A549 (cell line): Measurements from ENCODE around the gene KCNN1. TPM values are rescaled to one million over a fixed set of nuclear protein-coding genes. Genes with fewer than 3 reads are reported as not detected.

Experiments used
- ATAC-seq, 2 experiments: fragments of 200-7000 bp in 1 of 2; fragments of >200 bp in 1 of 2; cut with Nextera tagmentation in 1 of 2; cut with Tn5 transposase in 1 of 2; 3 replicates each; pipeline versions ENCODE4 v1.8.0 to v1.9.1; 2018 to 2020; ENCODE audit warnings: mild to moderate bottlenecking in 1 of 2, moderate library complexity in 1 of 2
- CTCF ChIA-PET: fragments of 300-600 bp; sonication (Branson Sonifier 250); formaldehyde crosslinking; extraction: SDS; loops from one replicate; lab custom pipeline; 2021; ENCODE audit warnings: antibody characterized with exemption, inconsistent platforms; lab: Yijun Ruan, JAX
- POLR2A ChIA-PET: fragments of 350-600 bp; formaldehyde crosslinking; extraction: SDS; loops from one replicate; lab custom pipeline; 2021; ENCODE audit warnings: antibody characterized with exemption, inconsistent platforms; lab: Yijun Ruan, JAX
- DNase-seq, 2 experiments: peaks; one replicate each; pipeline versions ENCODE4 v3.0.0 to v3.0.0-alpha.2; 2011 to 2016; ENCODE audit warnings: low read depth in 1 of 2, low spot score in 1 of 2
- FAIRE-seq: peaks from 2 replicates; lab custom pipeline; 2011; peaks lifted over from hg19 to GRCh38; lab: Jason Lieb, UNC
- H3K27ac ChIP-seq, 2 experiments: fragments of >200 bp; sonication (Bioruptor Twin); formaldehyde crosslinking; 3 replicates each; pipeline ENCODE4 v1.5.1; 2016 to 2017
- H3K4me1 ChIP-seq: fragments of >200 bp; sonication (Bioruptor Twin); formaldehyde crosslinking; 3 replicates; pipeline ENCODE4 v1.6.1; 2016
- H3K4me2 ChIP-seq: fragments of >200 bp; sonication (Bioruptor Twin); formaldehyde crosslinking; 3 replicates; pipeline ENCODE4 v1.6.1; 2016
- H3K4me3 ChIP-seq: fragments of >200 bp; sonication (Bioruptor Twin); formaldehyde crosslinking; 3 replicates; pipeline ENCODE4 v1.5.1; 2016
- H3K9me3 ChIP-seq: fragments of >200 bp; sonication (Bioruptor Twin); formaldehyde crosslinking; 3 replicates; pipeline ENCODE4 v1.6.1; 2016
- BHLHE40 ChIP-seq: IDR thresholded peaks from 2 replicates; pipeline ENCODE4 v1.6.1; 2012; ENCODE audit warnings: low read depth, low read length, inconsistent platforms
- EHF ChIP-seq: fragments of 250-450 bp; sonication (Bioruptor Pico); IDR thresholded peaks from 2 replicates; pipeline ENCODE4 v1.5.0; 2020; ENCODE audit warnings: mild to moderate bottlenecking
- EP300 ChIP-seq, 2 experiments: fragments of >200 bp; sonication (Bioruptor Twin); formaldehyde crosslinking; IDR thresholded peaks; 2 replicates in 1 of 2; 3 replicates in 1 of 2; pipeline ENCODE4 v1.6.1; 2016 to 2017
- FOSL2 ChIP-seq, 2 experiments: fragments of 450-650 bp in 1 of 2; fragments of >200 bp in 1 of 2; sonication (Bioruptor Twin) in 1 of 2; formaldehyde crosslinking; IDR thresholded peaks; 2 replicates each; pipeline versions ENCODE4 v1.5.0 to v1.6.1; 2016 to 2020; ENCODE audit warnings: mild to moderate bottlenecking in 1 of 2, moderate library complexity in 1 of 2
- GATA3 ChIP-seq: IDR thresholded peaks from 2 replicates; pipeline ENCODE4 v1.6.1; 2012; ENCODE audit warnings: borderline replicate concordance
- HOXB13 ChIP-seq: fragments of 250-450 bp; sonication (Bioruptor Pico); IDR thresholded peaks from 2 replicates; pipeline ENCODE4 v1.5.0; 2020; ENCODE audit warnings: low read depth, mild to moderate bottlenecking, moderate library complexity
- HOXB5 ChIP-seq: fragments of 250-450 bp; sonication (Bioruptor Pico); IDR thresholded peaks from 2 replicates; pipeline ENCODE4 v1.5.0; 2020; ENCODE audit warnings: mild to moderate bottlenecking, moderate library complexity
- JUN ChIP-seq, 2 experiments: fragments of >200 bp; sonication (Bioruptor Twin); formaldehyde crosslinking; IDR thresholded peaks; 2 replicates in 1 of 2; 3 replicates in 1 of 2; pipeline ENCODE4 v1.6.1; 2016 to 2017
- MAFK ChIP-seq: fragments of 450-650 bp; IDR thresholded peaks from 2 replicates; pipeline ENCODE4 v1.6.1; 2014; ENCODE audit not compliant: partially characterized antibody
- MAZ ChIP-seq: fragments of 150-350 bp; IDR thresholded peaks from 2 replicates; pipeline ENCODE4 v1.6.1; 2014; ENCODE audit warnings: antibody characterized with exemption, low read depth, low read length, borderline replicate concordance
- MYC ChIP-seq: IDR thresholded peaks from 2 replicates; pipeline ENCODE4 v1.6.1; 2012; ENCODE audit warnings: mild to moderate bottlenecking, inconsistent platforms, low read length, improper control_type of control experiment, borderline replicate concordance
- NFE2L2 ChIP-seq: fragments of 150-350 bp; conservative IDR thresholded peaks from 2 replicates; pipeline ENCODE4 v1.6.1; 2014; ENCODE audit warnings: low read length
- PHF8 ChIP-seq: fragments of 200-600 bp; sonication (generic); IDR thresholded peaks from 2 replicates; pipeline ENCODE4 v1.6.1; 2016; ENCODE audit warnings: low read depth, mild to moderate bottlenecking, antibody characterized with exemption, moderate library complexity, borderline replicate concordance
- POLR2A ChIP-seq: IDR thresholded peaks from 2 replicates; pipeline ENCODE4 v1.6.1; 2012; ENCODE audit warnings: mild to moderate bottlenecking, low read length
- RNF2 ChIP-seq: fragments of 200-600 bp; sonication (generic); IDR thresholded peaks from 2 replicates; pipeline ENCODE4 v1.6.1; 2016; ENCODE audit warnings: low read depth, mild to moderate bottlenecking, antibody characterized with exemption, moderate library complexity, borderline replicate concordance
- TFCP2L1 ChIP-seq: fragments of 250-450 bp; sonication (Bioruptor Pico); IDR thresholded peaks from 2 replicates; pipeline ENCODE4 v1.5.0; 2021; ENCODE audit warnings: mild to moderate bottlenecking
- TP53 ChIP-seq: fragments of 250-450 bp; sonication (Bioruptor Pico); IDR thresholded peaks from 2 replicates; pipeline ENCODE4 v1.5.0; 2021; ENCODE audit warnings: mild to moderate bottlenecking, moderate library complexity
- WGBS: methylation state at CpG from one replicate; pipeline ENCODE4 v1.1.6; 2017; ENCODE audit errors: missing lambda C conversion rate; 5-methylcytosine and 5-hydroxymethylcytosine counted together
- polyA plus RNA-seq, 4 experiments: library from polyadenylated mRNA; depleted of rRNA in 3 of 4; stranded (reverse); fragments of >200 nt; fragmentation: RNase III in 1 of 4; extraction: RNeasy Plus Mini Kit Qiagen cat#74134 plus additional on column Dnase treatment in 1 of 4; gene quantifications; 2 replicates in 3 of 4; 3 replicates in 1 of 4; pipeline ENCODE4 v1.2.3, GENCODE V29; 2011 to 2017
- TF ChIP-seq, protein P1 (sequence below): fragments of 250-450 bp; sonication (Bioruptor Pico); IDR thresholded peaks from 2 replicates; pipeline ENCODE4 v1.5.0; 2021; ENCODE audit warnings: mild to moderate bottlenecking, moderate library complexity, borderline replicate concordance
- TF ChIP-seq, protein P2 (sequence below): fragments of >200 bp; sonication (Bioruptor Twin); formaldehyde crosslinking; IDR thresholded peaks from 2 replicates; pipeline ENCODE4 v1.6.1; 2016
- TF ChIP-seq, protein P3 (sequence below): IDR thresholded peaks from 2 replicates; pipeline ENCODE4 v1.6.1; 2012; ENCODE audit warnings: low read depth, borderline replicate concordance
- TF ChIP-seq, protein P4 (sequence below): IDR thresholded peaks from 2 replicates; pipeline ENCODE4 v1.6.1; 2012

Gene KCNN1
- polyA plus RNA-seq, 2 of the 4 experiments (the other 2 are of a cell fraction), result 0.43 to 0.85 TPM

DNA sequence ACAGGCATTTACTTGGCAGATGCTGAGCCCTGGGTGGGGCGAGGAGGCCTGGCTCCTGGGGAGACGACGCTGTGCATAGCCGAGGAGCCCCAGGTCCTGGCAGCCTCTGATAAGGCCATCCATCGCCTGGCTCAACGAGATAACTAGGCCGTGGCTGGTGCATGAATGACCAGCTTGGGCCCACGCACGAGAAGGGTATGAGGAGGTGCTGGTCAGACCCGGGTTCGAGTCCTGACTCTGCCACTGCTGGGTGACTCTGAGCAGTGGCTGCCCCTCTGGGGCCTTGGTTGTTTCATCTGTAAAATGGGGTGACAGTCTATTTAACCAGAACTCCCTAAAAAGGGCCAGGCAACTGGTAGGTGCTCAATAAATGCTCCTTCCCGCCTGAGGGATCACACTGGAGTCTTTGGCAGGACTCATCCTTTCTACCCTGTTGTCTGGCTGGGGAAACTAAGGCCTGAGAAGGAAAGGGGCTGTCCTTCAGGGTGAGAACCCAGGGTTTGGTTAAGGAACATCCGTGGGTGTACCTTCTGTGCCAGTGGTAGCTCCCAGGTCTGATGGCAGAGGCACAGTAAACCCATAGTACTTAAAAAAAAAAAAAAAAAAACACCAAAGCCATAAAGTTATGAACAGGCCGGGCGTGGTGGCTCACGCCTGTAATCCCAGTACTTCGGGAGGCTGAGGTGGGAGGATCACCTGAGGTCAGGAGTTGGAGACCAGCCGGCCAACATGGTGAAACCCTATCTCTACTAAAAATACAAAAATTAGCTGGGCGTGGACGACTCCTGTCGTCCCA, 33.0 kb downstream of the KCNN1 start:
- no peak for ATAC-seq
- TF ChIP-seq MAFK, result no peak
- no peak for TF ChIP-seq NFE2L2
- TF ChIP-seq, protein P1, sequence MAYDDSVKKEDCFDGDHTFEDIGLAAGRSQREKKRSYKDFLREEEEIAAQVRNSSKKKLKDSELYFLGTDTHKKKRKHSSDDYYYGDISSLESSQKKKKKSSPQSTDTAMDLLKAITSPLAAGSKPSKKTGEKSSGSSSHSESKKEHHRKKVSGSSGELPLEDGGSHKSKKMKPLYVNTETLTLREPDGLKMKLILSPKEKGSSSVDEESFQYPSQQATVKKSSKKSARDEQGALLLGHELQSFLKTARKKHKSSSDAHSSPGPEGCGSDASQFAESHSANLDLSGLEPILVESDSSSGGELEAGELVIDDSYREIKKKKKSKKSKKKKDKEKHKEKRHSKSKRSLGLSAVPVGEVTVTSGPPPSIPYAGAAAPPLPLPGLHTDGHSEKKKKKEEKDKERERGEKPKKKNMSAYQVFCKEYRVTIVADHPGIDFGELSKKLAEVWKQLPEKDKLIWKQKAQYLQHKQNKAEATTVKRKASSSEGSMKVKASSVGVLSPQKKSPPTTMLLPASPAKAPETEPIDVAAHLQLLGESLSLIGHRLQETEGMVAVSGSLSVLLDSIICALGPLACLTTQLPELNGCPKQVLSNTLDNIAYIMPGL (CRISPR knock-in tag), result no peak
- TF ChIP-seq, all 56 proteins: peak for 0
- peak overlapping the region; percentile 100; the same call in 2 of the 3 replicates for H3K4me3 ChIP-seq
- FAIRE-seq (no peak), DNase-seq (no peak)
- H3K27ac ChIP-seq, result peak overlapping the region; percentile 90 to 93
- ChIA-PET POLR2A (interaction anchor here (0.6 to 1.6 kb wide), 2 partner anchors 62 to 204 kb away, joined by 4 to 5 read pairs; no protein-coding TSS in a partner anchor), CTCF (interaction anchor here (1.6 to 17.1 kb wide), 3 partner anchors 57 to 129 kb away, joined by 4 to 493 read pairs (median 58); partner anchors contain the start of genes CCDC124 and SLC5A5)
- peaks cover 29% of the 10 kb centered on the region for H3K4me1 ChIP-seq
- 69% methylated on average over 21 of the region's 21 CpGs for whole genome bisulfite sequencing
- no peaks in the 10 kb centered on the region for H3K9me3 ChIP-seq
- H3K4me2 ChIP-seq, result peak overlapping the region; percentile 97

DNA sequence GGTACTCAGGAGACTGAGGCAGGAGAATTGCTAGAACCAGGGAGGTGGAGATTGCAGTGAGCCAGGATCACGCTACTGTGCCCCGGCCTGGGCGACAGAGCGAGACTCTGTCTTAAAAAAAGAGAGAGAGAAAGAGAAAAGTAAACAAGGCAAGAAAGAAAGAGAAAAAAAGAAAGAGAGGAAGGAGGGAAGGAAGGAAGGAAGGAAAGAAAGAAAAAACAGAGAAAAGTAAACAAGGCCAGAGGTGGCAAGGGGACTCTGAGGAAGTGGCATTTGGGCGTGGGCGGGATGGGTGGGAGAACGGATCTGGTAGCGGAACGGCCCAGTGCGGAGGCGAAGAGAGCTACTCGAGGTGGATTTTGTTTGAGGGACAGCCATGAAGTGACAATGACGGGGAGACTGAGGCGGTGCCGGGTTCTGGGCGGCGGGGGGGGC, 33.6 kb downstream of the KCNN1 start:
- ChIA-PET CTCF (interaction anchor here (17.1 kb wide), 1 partner anchor 58 kb away, joined by 493 read pairs; the partner anchor contains the start of gene CCDC124), POLR2A (interaction anchor here (0.6 to 1.6 kb wide), 3 partner anchors 62 to 205 kb away, joined by 4 to 8 read pairs (median 5); partner anchors contain the start of gene CCDC124)
- no peak for FAIRE-seq
- Histone ChIP-seq H3K4me3 (peak overlapping the region; percentile 100; the same call in 2 of the 3 replicates), H3K4me2 (peak overlapping the region; percentile 97), H3K4me1 (peaks cover 29% of the 10 kb centered on the region), H3K9me3 (no peaks in the 10 kb centered on the region), H3K27ac (peak overlapping the region; percentile 90 to 93)
- WGBS, result 7% methylated on average over 10 of the region's 17 CpGs
- TF ChIP-seq HOXB13 (CRISPR knock-in tag) (peak; percentile 49; the same call in 1 of the 2 replicates), TFCP2L1 (CRISPR knock-in tag) (no peak), HOXB5 (no peak), RNF2 (no peak)
- peak in 1 of 2 experiments; percentile 6; a peak in 1 of 6 replicates for ATAC-seq
- DNase-seq, result no peak

DNA sequence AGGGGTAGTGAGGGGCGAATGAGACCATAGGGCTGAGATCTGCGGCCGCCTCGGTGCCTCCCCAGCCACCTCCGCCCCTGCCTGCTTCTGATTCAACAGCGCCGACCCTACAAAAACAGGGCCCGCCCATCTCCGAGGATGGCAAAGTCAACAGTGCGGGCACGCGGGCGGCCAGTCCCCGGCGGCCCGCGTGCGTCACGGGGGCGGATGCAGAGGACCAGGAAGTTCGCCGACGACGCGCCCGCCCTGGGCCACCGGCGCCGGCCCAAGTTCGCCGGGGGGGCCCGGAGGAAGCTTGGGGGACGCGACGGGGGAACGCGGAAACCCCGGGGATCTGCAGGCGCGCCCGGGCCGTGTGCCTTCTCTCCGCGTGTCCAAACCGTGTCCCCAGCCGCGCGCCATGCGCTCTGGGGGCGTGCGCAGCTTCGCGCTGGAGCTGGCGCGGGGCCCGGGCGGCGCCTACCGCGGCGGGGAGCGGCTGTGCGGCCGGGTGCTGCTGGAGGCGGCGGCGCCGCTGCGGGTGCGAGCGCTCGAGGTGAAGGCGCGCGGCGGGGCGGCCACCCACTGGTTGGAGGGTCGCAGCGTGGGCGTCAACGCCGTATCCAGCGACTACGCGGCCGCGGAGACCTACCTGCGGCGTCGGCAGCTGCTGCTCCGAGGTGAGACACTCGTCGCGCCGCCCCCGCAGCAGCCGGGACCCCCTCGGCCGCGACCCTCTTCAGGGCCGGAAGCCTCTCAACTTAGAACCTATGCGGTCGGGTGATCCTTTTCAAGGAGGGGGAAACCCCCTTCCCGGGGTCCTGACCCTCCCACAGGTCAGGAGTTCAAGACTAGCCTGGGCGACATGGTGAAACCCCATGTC, 34.2 kb downstream of the KCNN1 start:
- Histone ChIP-seq H3K4me2 (peak overlapping the region; percentile 97), H3K9me3 (no peaks in the 10 kb centered on the region), H3K4me3 (peak overlapping the region; percentile 100), H3K27ac (peak overlapping the region; percentile 90 to 93), H3K4me1 (peaks cover 29% of the 10 kb centered on the region)
- ChIA-PET CTCF (interaction anchor here (1.2 to 17.1 kb wide), 3 partner anchors 59 to 170 kb away, joined by 3 to 493 read pairs (median 8); partner anchors contain the start of gene CCDC124), POLR2A (interaction anchor here (0.6 to 1.6 kb wide), 7 partner anchors 21 to 205 kb away, joined by 3 to 8 read pairs (median 5); partner anchors contain the start of genes CCDC124 and RPL18A)
- ATAC-seq, result peak; percentile 67 to 73
- FAIRE-seq, result no peak
- WGBS, result 0% methylated on average over 1 of the region's 105 CpGs
- TF ChIP-seq GATA3 (0 out of 2 replicates have a peak, but pooled peaks have one; percentile 7), JUN (IDR thresholded peaks at IDR 0.05) (peak; percentile 57 to 84; a peak in 4 of 5 replicates), MAFK (no peak), FOSL2 (IDR thresholded peaks at IDR 0.05) (no peak), FOSL2 (CRISPR knock-in tag; IDR thresholded peaks at IDR 0.05) (peak; percentile 25), NFE2L2 (no peak), TP53 (CRISPR knock-in tag) (no peak), MYC (peak; percentile 89; the same call in 1 of the 2 replicates), EHF (0 out of 2 replicates have a peak, but pooled peaks have one; percentile 61), POLR2A (peak; percentile 51), PHF8 (peak; percentile 23; the same call in 1 of the 2 replicates), BHLHE40 (peak; percentile 22; the same call in 1 of the 2 replicates), MAZ (0 out of 2 replicates have a peak, but pooled peaks have one; percentile 31), EP300 (IDR thresholded peaks at IDR 0.05) (peak; percentile 26; a peak in 2 of 5 replicates)
- TF ChIP-seq, protein P2, sequence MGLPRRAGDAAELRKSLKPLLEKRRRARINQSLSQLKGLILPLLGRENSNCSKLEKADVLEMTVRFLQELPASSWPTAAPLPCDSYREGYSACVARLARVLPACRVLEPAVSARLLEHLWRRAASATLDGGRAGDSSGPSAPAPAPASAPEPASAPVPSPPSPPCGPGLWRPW, result no peak
- TF ChIP-seq, protein P3, sequence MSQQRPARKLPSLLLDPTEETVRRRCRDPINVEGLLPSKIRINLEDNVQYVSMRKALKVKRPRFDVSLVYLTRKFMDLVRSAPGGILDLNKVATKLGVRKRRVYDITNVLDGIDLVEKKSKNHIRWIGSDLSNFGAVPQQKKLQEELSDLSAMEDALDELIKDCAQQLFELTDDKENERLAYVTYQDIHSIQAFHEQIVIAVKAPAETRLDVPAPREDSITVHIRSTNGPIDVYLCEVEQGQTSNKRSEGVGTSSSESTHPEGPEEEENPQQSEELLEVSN, result peak; percentile 65; the same call in 1 of the 2 replicates
- TF ChIP-seq, protein P4, sequence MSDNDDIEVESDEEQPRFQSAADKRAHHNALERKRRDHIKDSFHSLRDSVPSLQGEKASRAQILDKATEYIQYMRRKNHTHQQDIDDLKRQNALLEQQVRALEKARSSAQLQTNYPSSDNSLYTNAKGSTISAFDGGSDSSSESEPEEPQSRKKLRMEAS, result peak; percentile 85
- peak; percentile 82 to 94 for DNase-seq
